ENCODE data around the gene TRMT44.
A peak's percentile ranks its signal among the peaks of the same experiment; 100 is the strongest.

TRMT44 gene

GRCh38 chr4:8434251-8435073, 6.1 kb upstream of the TRMT44 start:
- no peak for DNase-seq (ENCODE audit: low spot score)

GRCh38 chr4:8435656-8436121, 4.9 kb upstream of the TRMT44 start:
- no peak for DNase-seq (ENCODE audit: low spot score)

- DNase-seq (ENCODE audit: low spot score) = no peak
Observed at GRCh38 chr4:8437281-8437680, 3.3 kb upstream of the TRMT44 start.

DNA sequence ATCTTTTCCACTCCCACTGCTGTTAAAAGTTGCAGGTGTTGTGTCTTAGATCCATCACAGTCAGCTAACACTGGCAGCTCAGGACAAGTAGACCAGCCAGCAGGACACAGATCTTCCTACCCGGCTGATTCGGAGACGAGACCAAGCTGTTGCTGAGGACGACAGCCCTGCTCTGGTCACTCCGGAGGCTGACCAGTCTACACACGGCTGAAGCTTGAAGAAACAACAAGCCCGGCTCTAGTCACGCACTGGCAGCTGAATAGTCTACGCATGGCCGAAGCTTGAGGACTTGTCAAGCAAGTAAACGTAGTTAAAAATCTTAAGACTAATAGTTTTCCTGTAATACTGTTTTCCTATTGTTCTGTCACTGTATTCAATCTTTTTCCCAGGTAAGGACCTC, 1.8 kb upstream of the TRMT44 start:
- no peak for DNase-seq (ENCODE audit: low spot score)

DNA sequence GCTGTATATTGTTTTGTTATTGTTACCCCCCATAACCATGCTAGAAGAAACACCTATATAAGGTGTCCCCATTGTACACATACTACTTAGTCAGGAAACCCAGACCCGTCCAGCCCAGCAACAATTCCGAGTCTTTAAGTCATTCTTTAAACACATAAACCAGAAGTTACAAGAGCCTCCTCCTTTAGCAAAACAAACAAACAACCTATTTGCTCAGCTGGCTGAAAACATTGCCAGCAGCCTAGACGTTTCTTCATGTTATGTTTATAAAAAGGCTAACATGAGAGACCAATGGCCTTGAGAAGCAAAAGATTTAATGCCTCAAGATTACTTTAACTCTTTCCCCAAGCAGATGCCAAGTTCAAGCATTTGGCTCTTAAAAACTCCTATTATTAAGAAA, 1.4 kb upstream of the TRMT44 start:
- DNase-seq (ENCODE audit: low spot score) = no peak

GRCh38 chr4:8439914-8440491, 574 bp upstream of the TRMT44 start:
- DNase-seq (ENCODE audit: low spot score) = no peak

DNA sequence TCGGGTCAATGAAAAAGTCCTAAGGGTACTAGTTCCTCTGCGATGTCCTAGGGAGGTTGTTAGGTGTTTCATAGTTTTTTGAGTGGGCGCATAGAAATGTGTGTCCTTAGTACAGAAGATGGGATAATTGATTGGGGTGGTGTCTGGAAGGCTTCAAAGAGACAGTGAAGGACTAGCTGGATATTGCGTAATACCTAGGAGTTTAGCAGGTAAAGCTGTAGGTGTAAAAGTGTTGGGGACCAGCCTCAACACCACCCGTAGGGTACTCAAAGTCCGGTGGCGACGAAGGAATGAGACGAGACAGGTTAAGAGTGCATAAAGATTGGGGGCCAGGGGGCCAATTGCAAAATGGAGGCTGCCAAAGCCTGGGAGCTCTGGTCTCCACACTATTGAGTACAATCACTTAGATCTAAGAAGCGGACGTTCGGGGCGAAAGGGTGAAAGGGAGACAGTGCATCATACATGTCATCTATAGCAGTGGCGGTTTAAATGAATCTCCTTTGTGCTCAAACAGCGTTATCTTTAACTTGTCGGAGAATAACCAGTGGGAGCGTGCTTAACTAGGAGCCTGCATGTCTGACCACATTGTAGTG, 1.0 kb downstream of the TRMT44 start:
- DNase-seq (ENCODE audit: low spot score) = no peak

DNA sequence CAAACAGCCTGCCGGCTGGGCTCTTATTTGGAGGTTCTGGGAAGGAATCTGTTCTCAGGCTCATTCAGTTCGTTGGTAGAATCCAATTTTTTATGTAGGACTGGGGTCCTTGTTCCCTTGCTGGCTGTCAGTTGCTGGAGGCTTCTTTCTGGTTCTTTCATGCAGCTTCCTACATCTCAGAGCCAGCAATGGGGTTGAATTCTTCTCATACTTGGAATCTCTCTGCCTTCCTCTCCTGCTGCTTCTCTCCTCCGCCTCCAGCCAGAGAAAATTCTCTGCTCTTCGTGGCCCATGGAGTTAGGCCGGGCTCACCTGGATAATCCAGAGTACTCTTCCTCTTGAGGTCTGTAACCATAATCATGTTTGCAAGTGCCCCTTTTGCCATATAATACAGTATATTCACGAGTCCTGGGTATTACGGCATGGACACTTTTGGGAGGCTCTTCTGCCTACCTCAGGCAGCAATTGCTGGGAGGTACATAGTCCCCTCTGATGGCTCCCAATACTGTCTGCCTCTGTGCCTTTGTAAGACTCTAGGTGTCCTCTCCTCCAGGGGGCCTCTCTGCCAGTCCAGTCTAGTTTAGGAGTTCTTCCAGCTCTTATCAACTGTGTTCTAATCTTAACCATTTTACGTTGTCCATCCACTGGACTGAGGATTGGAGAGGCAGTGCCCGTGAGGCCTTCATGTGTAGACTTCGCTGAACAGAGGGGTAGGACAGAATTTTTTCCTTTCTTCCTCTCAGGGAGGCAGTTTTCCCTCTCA, 2.2 kb downstream of the TRMT44 start:
- no peak for DNase-seq (ENCODE audit: low spot score)

DNA sequence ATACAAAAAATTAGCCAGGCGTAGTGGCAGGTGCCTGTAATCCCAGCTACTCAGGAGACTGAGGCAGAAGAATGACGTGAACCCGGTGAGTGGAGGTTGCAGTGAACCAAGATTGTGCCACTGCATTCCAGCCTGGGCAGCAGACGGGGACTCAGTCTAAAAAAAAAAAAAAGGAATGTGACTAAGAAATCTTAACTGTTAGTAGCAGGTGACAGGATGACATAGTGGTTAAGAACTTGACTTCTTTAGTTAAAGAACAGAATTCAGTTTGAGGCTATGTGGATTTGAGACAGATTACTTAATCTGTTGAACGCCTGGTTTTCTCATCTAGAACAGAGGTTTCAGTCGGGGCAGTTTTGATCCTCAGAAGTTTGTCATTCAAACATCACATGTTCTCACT, 3.2 kb downstream of the TRMT44 start:
- DNase-seq (ENCODE audit: low spot score) = no peak

GRCh38 chr4:8446122-8446521, 5.5 kb downstream of the TRMT44 start:
- no peak for DNase-seq (ENCODE audit: low spot score)

DNA sequence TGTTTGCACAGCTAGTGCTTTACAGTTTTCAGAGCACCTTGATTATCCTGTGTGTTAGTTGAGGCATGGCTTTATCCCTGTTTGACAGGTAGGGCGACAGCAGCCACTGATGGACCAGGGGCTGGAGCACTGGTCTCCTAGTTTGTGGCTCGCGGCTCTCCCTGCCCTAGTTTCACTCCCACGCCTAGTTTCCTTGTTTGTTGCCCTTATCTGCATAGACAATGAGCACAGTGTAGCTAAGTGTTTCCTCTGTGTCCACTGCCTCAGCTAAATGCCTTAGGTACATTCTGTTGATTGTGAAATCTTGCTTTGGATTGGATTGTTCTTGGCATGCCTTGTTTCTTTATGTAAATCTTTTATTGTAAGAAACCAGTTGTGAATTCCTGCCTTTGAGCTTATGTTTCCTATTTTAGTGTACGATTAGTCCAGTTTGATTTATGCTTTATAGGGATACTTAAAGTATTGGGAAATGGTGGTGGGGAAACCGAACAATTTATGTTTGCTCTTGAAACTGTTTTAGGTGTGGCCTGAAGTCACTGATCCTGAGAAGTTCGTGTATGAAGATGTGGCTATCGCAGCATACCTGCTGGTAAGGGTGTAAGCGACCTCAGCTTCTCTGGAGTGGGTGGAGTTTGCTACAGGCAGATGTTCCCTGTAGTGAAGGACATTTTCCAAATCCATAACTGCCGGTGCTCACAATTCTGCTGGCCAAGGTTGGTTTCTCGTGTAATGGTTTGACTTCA, 11.0 kb downstream of the TRMT44 start:
- no peak for DNase-seq (ENCODE audit: low spot score)

- no peak for DNase-seq (ENCODE audit: low spot score)
Observed at GRCh38 chr4:8453957-8454356, 13.4 kb downstream of the TRMT44 start.

DNA sequence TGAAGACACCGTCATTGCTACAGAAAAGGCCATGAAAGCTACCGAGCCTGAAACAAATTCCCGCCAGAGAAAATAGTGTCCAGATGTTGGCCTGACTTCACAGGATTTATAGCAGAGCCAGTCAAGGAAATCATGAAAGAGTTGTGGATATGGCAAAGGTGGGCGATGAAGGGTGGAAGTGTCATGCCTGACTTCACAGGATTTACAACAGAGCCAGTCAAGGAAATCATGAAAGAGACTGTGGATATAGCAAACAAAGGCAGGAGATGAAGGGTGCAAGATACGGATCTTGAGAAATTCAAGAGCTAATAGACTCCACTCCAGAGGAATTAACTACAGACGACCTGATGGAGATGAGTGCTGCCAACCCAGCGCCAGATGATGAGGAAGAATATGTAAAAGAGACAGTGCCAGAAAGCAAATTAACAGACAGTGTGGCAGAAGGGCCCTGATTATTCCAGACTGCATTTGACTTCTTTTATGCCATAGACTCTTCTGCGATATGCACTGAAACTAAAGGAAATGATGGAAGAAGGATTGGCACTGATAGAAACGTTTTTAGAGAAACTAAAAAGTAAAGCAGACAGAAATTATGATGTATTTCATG, 17.2 kb downstream of the TRMT44 start:
- no peak for DNase-seq (ENCODE audit: low spot score)

DNA sequence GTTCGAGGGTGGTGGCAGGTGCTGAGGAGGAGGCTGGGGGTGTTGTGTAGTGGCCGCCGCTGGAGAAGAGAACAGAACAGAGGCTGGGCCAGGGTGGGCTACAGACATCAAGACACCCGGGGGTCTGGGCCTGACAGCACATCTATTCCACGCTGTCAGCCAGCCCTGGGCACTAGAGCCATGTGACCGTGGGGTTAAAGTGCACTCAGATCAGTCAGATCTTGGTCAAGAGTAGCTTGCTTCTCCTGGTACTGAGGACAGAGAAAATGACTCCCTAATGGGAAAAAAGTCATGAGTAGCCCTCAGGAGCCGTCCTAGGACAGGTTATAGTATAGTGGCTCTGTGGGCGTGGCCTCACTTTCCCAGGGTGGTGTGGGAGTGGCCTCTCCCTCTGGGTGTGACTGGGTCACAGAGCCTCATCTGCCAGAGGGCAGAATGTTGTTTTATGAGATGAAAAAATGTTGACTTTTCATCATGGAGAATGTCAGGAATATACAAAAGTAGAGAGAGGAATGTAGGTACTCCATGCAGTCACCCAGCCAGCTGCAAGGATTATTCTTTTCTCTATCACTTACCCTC, 19.4 kb downstream of the TRMT44 start:
- DNase-seq (ENCODE audit: low spot score) = peak; percentile 14

- no peak for DNase-seq (ENCODE audit: low spot score)
Observed at GRCh38 chr4:8461086-8461485, 20.5 kb downstream of the TRMT44 start.

- DNase-seq (ENCODE audit: low spot score) = no peak
Observed at GRCh38 chr4:8461616-8462015, 21.0 kb downstream of the TRMT44 start.

GRCh38 chr4:8463811-8464210, 23.2 kb downstream of the TRMT44 start:
- DNase-seq (ENCODE audit: low spot score) = no peak

DNA sequence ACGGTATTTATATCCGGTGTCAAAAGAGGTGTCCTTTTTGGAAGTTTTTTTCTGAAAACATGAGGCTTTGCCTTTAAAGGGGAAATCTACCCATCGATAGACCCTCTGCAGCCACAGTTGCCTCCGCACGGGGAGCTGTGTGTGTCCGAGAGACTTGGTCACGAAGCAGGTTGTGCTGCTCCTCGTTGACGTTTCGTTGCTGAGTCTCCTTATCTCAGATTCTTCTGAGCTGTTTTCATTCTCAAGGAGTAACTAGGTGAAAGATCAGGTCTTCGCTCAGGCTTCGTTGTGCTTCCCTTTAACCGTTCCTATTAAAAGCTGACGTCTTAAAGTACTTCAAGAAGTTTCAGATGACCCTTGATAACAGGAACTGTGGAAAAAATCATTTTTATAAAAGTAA, 23.8 kb downstream of the TRMT44 start:
- DNase-seq (ENCODE audit: low spot score) = no peak

DNA sequence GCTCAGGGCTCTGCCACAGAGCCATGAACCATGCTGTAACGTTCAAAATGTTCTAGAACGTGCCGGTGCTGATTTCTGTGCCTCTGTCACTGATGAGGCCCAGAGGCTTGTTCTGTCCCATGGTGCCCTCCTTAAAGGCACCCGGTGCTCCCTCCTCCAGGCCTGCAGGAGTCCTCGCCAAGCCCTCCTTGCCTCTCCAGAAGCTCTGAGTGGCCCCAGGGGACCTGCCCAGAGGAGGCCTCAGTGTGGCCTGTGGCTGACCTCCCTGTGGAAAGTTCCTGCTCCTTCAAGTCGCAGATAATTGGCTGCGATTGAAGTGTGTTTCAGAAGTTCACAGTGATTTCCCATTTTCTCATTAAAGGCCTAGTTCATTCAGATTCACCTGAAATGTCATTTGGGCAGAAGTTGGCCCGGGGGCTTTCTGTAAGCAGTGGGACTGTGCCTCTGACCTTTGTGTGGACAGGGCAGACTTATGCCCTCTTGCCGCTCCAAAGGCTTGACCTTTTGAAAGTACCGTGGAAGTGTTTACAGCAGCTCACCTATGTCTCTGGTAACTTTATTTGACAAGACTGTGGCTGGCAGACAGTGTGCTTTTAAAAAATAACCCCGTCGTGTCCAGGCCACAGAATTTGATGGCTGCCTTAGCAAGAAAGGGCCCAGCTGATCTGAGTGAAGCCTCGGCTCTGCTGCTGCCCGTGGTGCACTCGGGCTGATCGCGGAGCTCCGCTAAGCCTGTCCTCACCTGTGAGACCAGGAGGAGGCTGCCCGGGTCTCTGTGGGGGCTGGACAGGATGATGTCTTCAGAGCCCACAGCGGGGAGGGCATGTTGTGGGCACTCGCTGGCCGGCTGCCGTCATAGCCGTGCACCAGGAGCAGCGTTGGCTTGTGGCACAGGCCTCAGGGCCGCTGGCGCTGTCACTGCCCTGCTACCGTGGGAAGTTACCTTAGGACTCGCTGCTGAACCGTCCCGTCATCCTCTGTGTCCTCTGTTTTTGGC, 25.3 kb downstream of the TRMT44 start:
- DNase-seq (ENCODE audit: low spot score) = no peak

- no peak for DNase-seq (ENCODE audit: low spot score)
Observed at GRCh38 chr4:8467016-8467415, 26.4 kb downstream of the TRMT44 start.
